H1 (cell line): Measurements from ENCODE around the gene TCF7L2. TPM values are rescaled to one million over a fixed set of nuclear protein-coding genes. Genes with fewer than 3 reads are reported as not detected.

ENCODE experiments used
- CTCF ChIA-PET: fragments of 300-600 bp; sonication (Branson Sonifier 250); formaldehyde crosslinking; loops from one replicate; lab custom pipeline; 2021; ENCODE audit not compliant: partially characterized antibody; lab: Charles Lee
- POLR2A ChIA-PET: fragments of 300-600 bp; sonication (Branson Sonifier 250); formaldehyde crosslinking; loops from one replicate; lab custom pipeline; 2021; ENCODE audit warnings: inconsistent platforms; ENCODE audit not compliant: partially characterized antibody; lab: Charles Lee
- DNase-seq, 2 experiments: peaks; one replicate each; pipeline versions ENCODE4 v3.0.0 to v3.0.0-alpha.2; 2010 to 2022; ENCODE audit warnings: low spot score in 2 of 2, low read depth in 1 of 2, mixed read lengths in 1 of 2
- FAIRE-seq: peaks from 2 replicates; lab custom pipeline; 2011; peaks lifted over from hg19 to GRCh38; lab: Jason Lieb, UNC
- H2AFZ ChIP-seq: 2 replicates; pipeline ENCODE4 v1.8.1; 2012; ENCODE audit warnings: low read length, inconsistent platforms
- H2AK5ac ChIP-seq: 2 replicates; pipeline ENCODE4 v1.6.1; 2013; ENCODE audit warnings: low read depth, low read length
- H2BK120ac ChIP-seq: replicated peaks from 2 replicates; pipeline ENCODE3; 2013; ENCODE audit warnings: low read depth, low read length, inconsistent platforms
- H2BK12ac ChIP-seq: 2 replicates; pipeline ENCODE4 v1.6.1; 2013; ENCODE audit warnings: low read depth, low read length
- H2BK15ac ChIP-seq: 2 replicates; pipeline ENCODE4 v1.6.1; 2013; ENCODE audit warnings: low read length
- H2BK20ac ChIP-seq: 2 replicates; pipeline ENCODE4 v1.6.1; 2013; ENCODE audit warnings: low read length
- H2BK5ac ChIP-seq: 2 replicates; pipeline ENCODE4 v1.6.1; 2013; ENCODE audit warnings: low read depth, low read length
- H3K14ac ChIP-seq: 2 replicates; pipeline ENCODE4 v1.6.1; 2013; ENCODE audit warnings: inconsistent platforms; ENCODE audit not compliant: insufficient read length
- H3K18ac ChIP-seq: 2 replicates; pipeline ENCODE4 v1.6.1; 2013; ENCODE audit warnings: low read length; ENCODE audit errors: extremely low read depth
- H3K23ac ChIP-seq: 2 replicates; pipeline ENCODE4 v1.6.1; 2013; ENCODE audit warnings: inconsistent platforms; ENCODE audit not compliant: insufficient read length
- H3K23me2 ChIP-seq: 2 replicates; pipeline ENCODE4 v1.6.1; 2013; ENCODE audit warnings: low read depth, low read length
- H3K27ac ChIP-seq: 2 replicates; pipeline ENCODE4 v1.6.1; 2011; ENCODE audit warnings: low read depth, low read length, inconsistent platforms
- H3K27me3 ChIP-seq, 4 experiments: replicated peaks in 1 of 4; 1 replicate in 1 of 4; 2 replicates in 3 of 4; pipeline versions ENCODE4 v1.6.1 to v1.8.1; 2011 to 2013; ENCODE audit warnings: low read length in 3 of 4, mild to moderate bottlenecking in 3 of 4, inconsistent platforms in 2 of 4, mixed read lengths in 2 of 4, moderate library complexity in 1 of 4; ENCODE audit not compliant: control insufficient read depth in 3 of 4, insufficient read depth in 3 of 4; ENCODE audit errors: extremely low read depth in 1 of 4
- H3K36me3 ChIP-seq, 4 experiments: 2 replicates each; pipeline versions ENCODE4 v1.6.1 to v1.8.1; 2011 to 2013; ENCODE audit warnings: mild to moderate bottlenecking in 4 of 4, low read length in 3 of 4, moderate library complexity in 2 of 4, control low read depth in 1 of 4, inconsistent platforms in 1 of 4; ENCODE audit not compliant: insufficient read depth in 4 of 4, control insufficient read depth in 2 of 4
- H3K4ac ChIP-seq: replicated peaks from 2 replicates; pipeline ENCODE3; 2013; ENCODE audit warnings: low read length, low read depth, mixed read lengths, inconsistent platforms; ENCODE audit not compliant: insufficient read length
- H3K4me1 ChIP-seq, 4 experiments: replicated peaks in 1 of 4; 1 replicate in 1 of 4; 2 replicates in 3 of 4; pipeline versions ENCODE4 v1.6.1 to v1.8.1; 2011 to 2013; ENCODE audit warnings: low read length in 3 of 4, inconsistent platforms in 2 of 4, mixed read lengths in 1 of 4; ENCODE audit not compliant: insufficient read depth in 4 of 4, control insufficient read depth in 3 of 4
- H3K4me2 ChIP-seq, 2 experiments: 2 replicates each; pipeline versions ENCODE4 v1.6.1 to v1.8.1; 2011 to 2013; ENCODE audit warnings: low read depth in 2 of 2, low read length in 2 of 2, control low read depth in 1 of 2, inconsistent platforms in 1 of 2, mild to moderate bottlenecking in 1 of 2; ENCODE audit not compliant: insufficient read depth in 1 of 2
- H3K4me3 ChIP-seq, 4 experiments: fragments of 200-600, 300-600 bp in 1 of 4; sonication (generic), shearing (Covaris generic), sonication (Bioruptor Twin) in 1 of 4; 2 replicates each; pipeline versions ENCODE4 v1.5.1 to v1.8.1; 2011 to 2016; ENCODE audit warnings: low read length in 4 of 4, low read depth in 3 of 4, control low read depth in 2 of 4, inconsistent platforms in 2 of 4, mild to moderate bottlenecking in 2 of 4, mixed read lengths in 1 of 4, moderate library complexity in 1 of 4; ENCODE audit not compliant: insufficient read depth in 2 of 4; ENCODE audit errors: extremely low read depth in 1 of 4
- H3K56ac ChIP-seq: replicated peaks from 2 replicates; pipeline ENCODE3; 2013; ENCODE audit warnings: low read depth, mild to moderate bottlenecking, mixed read lengths, low read length, inconsistent platforms; ENCODE audit not compliant: insufficient read length
- H3K79me1 ChIP-seq: 2 replicates; pipeline ENCODE4 v1.6.1; 2013; ENCODE audit warnings: low read depth, low read length, control low read depth
- H3K79me2 ChIP-seq, 2 experiments: 2 replicates each; pipeline versions ENCODE4 v1.6.1 to v1.8.1; 2012 to 2013; ENCODE audit warnings: low read length in 2 of 2, mild to moderate bottlenecking in 2 of 2, inconsistent platforms in 1 of 2; ENCODE audit not compliant: insufficient read depth in 2 of 2, control insufficient read depth in 1 of 2
- H3K9ac ChIP-seq, 4 experiments: replicated peaks in 1 of 4; 1 replicate in 1 of 4; 2 replicates in 3 of 4; pipeline versions ENCODE4 v1.6.1 to v1.8.1; 2011 to 2013; ENCODE audit warnings: low read depth in 3 of 4, low read length in 3 of 4, control low read depth in 2 of 4, mild to moderate bottlenecking in 2 of 4, moderate library complexity in 2 of 4, inconsistent platforms in 1 of 4; ENCODE audit errors: extremely low read depth in 1 of 4
- H3K9me3 ChIP-seq, 2 experiments: 2 replicates each; pipeline versions ENCODE4 v1.6.1 to v1.8.1; 2012 to 2013; ENCODE audit warnings: mild to moderate bottlenecking in 2 of 2, moderate library complexity in 2 of 2, control low read depth in 1 of 2, inconsistent platforms in 1 of 2, low read depth in 1 of 2, low read length in 1 of 2, mixed read lengths in 1 of 2; ENCODE audit not compliant: insufficient read depth in 2 of 2
- H4K20me1 ChIP-seq, 2 experiments: replicated peaks in 1 of 2; 2 replicates each; pipeline versions ENCODE3 to v1.8.1; 2011 to 2013; ENCODE audit warnings: inconsistent platforms in 2 of 2, low read length in 2 of 2, mild to moderate bottlenecking in 1 of 2; ENCODE audit not compliant: insufficient read depth in 2 of 2, control insufficient read depth in 1 of 2
- H4K5ac ChIP-seq: 2 replicates; pipeline ENCODE4 v1.6.1; 2013; ENCODE audit warnings: low read length, low read depth, mixed read lengths, inconsistent platforms; ENCODE audit not compliant: insufficient read length
- H4K8ac ChIP-seq: 2 replicates; pipeline ENCODE4 v1.8.0; 2013; ENCODE audit warnings: mild to moderate bottlenecking, moderate library complexity, low read length, inconsistent platforms; ENCODE audit not compliant: insufficient read depth; ENCODE audit errors: extremely low read depth
- H4K91ac ChIP-seq: replicated peaks from 2 replicates; pipeline ENCODE3; 2013; ENCODE audit warnings: low read length, mixed read lengths, inconsistent platforms; ENCODE audit not compliant: insufficient read length
- ASH2L ChIP-seq: fragments of 200-600, 300-600 bp; sonication (generic); IDR thresholded peaks from one replicate; pipeline ENCODE4 v1.7.1; 2017; ENCODE audit warnings: low read length
- CBX5 ChIP-seq: fragments of 300-800, 300-1000 bp; sonication (generic); IDR thresholded peaks from 2 replicates; pipeline ENCODE4 v1.7.1; 2016; ENCODE audit warnings: antibody characterized with exemption, low read length, low read depth
- E2F6 ChIP-seq: IDR thresholded peaks from 2 replicates; pipeline ENCODE4 v1.6.1; 2012; ENCODE audit warnings: inconsistent platforms
- MAFK ChIP-seq: IDR thresholded peaks from 2 replicates; pipeline ENCODE4 v1.6.1; 2012; ENCODE audit warnings: low read depth, mild to moderate bottlenecking, improper control_type of control experiment, low read length
- POLR2A ChIP-seq, 2 experiments: IDR thresholded peaks; 1 replicate in 1 of 2; 2 replicates in 1 of 2; pipeline ENCODE4 v1.6.1; 2011; ENCODE audit warnings: low read depth in 2 of 2, low read length in 2 of 2, mild to moderate bottlenecking in 2 of 2; ENCODE audit errors: control extremely low read depth in 1 of 2
- RNF2 ChIP-seq: fragments of 200-900, 300-1000 bp; sonication (generic); IDR thresholded peaks from 2 replicates; pipeline ENCODE4 v1.7.1; 2016; ENCODE audit warnings: borderline replicate concordance, low read depth, mild to moderate bottlenecking, antibody characterized with exemption, low read length; ENCODE audit not compliant: poor library complexity, severe bottlenecking; ENCODE audit errors: missing control alignments
- SP1 ChIP-seq: IDR thresholded peaks from 2 replicates; pipeline ENCODE4 v1.6.1; 2011; ENCODE audit warnings: low read depth, low read length
- YY1 ChIP-seq: IDR thresholded peaks from 2 replicates; pipeline ENCODE4 v1.6.1; 2011; ENCODE audit warnings: low read depth, mild to moderate bottlenecking, low read length
- WGBS, 2 experiments: shearing (Covaris generic) in 1 of 2; methylation state at CpG; one replicate each; pipeline versions ENCODE4 v1.1.6 to v1.1.7; 2013 to 2015; ENCODE audit warnings: low lambda C conversion rate in 2 of 2, mixed read lengths in 2 of 2, inconsistent platforms in 1 of 2, low coverage in 1 of 2, missing lambda C conversion rate in 1 of 2; ENCODE audit not compliant: insufficient replicate concordance in 2 of 2, insufficient coverage in 1 of 2, insufficient read length in 1 of 2; ENCODE audit errors: extremely low coverage in 1 of 2, missing lambda C conversion rate in 1 of 2; 5-methylcytosine and 5-hydroxymethylcytosine counted together
- polyA plus RNA-seq, 7 experiments: library from polyadenylated mRNA; depleted of rRNA in 3 of 7; stranded (reverse) in 5 of 7; unstranded in 2 of 7; fragments of >200 nt in 5 of 7; fragments of 200-250 nt in 2 of 7; gene quantifications; 1 replicate in 5 of 7; 2 replicates in 1 of 7; 4 replicates in 1 of 7; pipeline versions ENCODE4 v1.2.1 to v1.2.3, GENCODE V29; 2011 to 2013; ENCODE audit warnings: missing spikeins in 2 of 7, mixed read lengths in 2 of 7
- total RNA-seq: library from RNA; stranded (reverse); fragmentation: NEBNext Ultra II Directional; extraction: Animal tissue kit (Norgen Biotek cat#: 25700); gene quantifications from 2 replicates; pipeline ENCODE4 v1.2.1, GENCODE V29; 2021

The TCF7L2 gene
- total and polyA plus RNA-seq, 2 of the 8 experiments (the other 6 are each of a cell fraction or from before 2014, with no cell fraction given) = 33.9 to 67.3 TPM

- no peak for DNase-seq
- Histone ChIP-seq H3K9me3 (no peaks in the 10 kb centered on the region), H3K14ac (no peak overlapping the region), H2AFZ (no peak overlapping the region), H2BK20ac (no peak overlapping the region), H3K79me2 (peaks cover 6 to 78% of the 10 kb centered on the region in 2 experiments), H3K4me3 (peak overlapping the region in 1 of 4 experiments; percentile 7; a peak in 1 of 8 replicates), H4K8ac (no peak overlapping the region), H3K23ac (no peak overlapping the region), H2BK5ac (no peak overlapping the region), H4K91ac (no peak overlapping the region), H3K79me1 (peaks cover 24% of the 10 kb centered on the region), H4K5ac (no peak overlapping the region), H3K36me3 (no peaks in the 10 kb centered on the region), H3K4me2 (peak overlapping the region; percentile 11 to 55; a peak in 3 of 4 replicates), H2BK15ac (no peak overlapping the region), H3K56ac (no peak overlapping the region), H4K20me1 (peaks cover 8 to 16% of the 10 kb centered on the region in 2 experiments), H2BK12ac (no peak overlapping the region)
- FAIRE-seq = peak; percentile 7
- TF ChIP-seq CBX5 (no peak), SP1 (peak; percentile 63; the same call in 1 of the 2 replicates), MAFK (no peak), ASH2L (peak; percentile 58), E2F6 (no peak), YY1 (0 out of 2 replicates have a peak, but pooled peaks have one; percentile 13), RNF2 (no peak), POLR2A (IDR thresholded peaks at IDR 0.05; ENCODE audit: control extremely low read depth in 1 of 2, low read depth in 2 of 2, low read length in 2 of 2) (0 out of 3 replicates have a peak, but pooled peaks of 1 of the 2 experiments have one; percentile 22)
- TF ChIP-seq, all 59 proteins: peak for 4
- Histone ChIP-seq H3K27me3 (no peaks in the 10 kb centered on the region), H3K27ac (0 out of 2 replicates have a peak overlapping the region, but pooled peaks have one; percentile 3), H3K18ac (no peak overlapping the region; the same call in 1 of the 2 replicates), H2BK120ac (no peak overlapping the region), H3K9ac (no peak overlapping the region), H2AK5ac (no peak overlapping the region), H3K23me2 (no peaks in the 10 kb centered on the region; the same call in 1 of the 2 replicates), H3K4me1 (peaks cover 45 to 73% (median 61%) of the 10 kb centered on the region in 4 experiments), H3K4ac (no peak overlapping the region)
- ChIA-PET POLR2A (interaction anchor here (1.4 kb wide), 1 partner anchor 10 kb away, joined by 3 read pairs; no protein-coding TSS in a partner anchor), CTCF (interaction anchor here (0.7 to 2.2 kb wide), 9 partner anchors 10 to 388 kb away, joined by 3 to 6 read pairs (median 3); no protein-coding TSS in a partner anchor)
- 37% methylated on average over 11 of the region's 11 CpGs; no CpG with 5 or more reads in 1 of the 2 experiments for whole genome bisulfite sequencing, 2 experiments
These were observed 182.6 kb downstream of the TCF7L2 start for GRCh38 chr10:113132591-113133121.
